GM19023 (cell line): Measurements from ENCODE around the gene C11orf54.
A peak's percentile ranks its signal among the peaks of the same experiment; 100 is the strongest.

Experiments used
- ATAC-seq: cut with Tn5 transposase; IDR thresholded peaks from one replicate; pipeline ENCODE4 v1.9.1; 2021; ENCODE audit warnings: mild to moderate bottlenecking, moderate library complexity; ENCODE audit not compliant: unreplicated experiment

Gene C11orf54

DNA sequence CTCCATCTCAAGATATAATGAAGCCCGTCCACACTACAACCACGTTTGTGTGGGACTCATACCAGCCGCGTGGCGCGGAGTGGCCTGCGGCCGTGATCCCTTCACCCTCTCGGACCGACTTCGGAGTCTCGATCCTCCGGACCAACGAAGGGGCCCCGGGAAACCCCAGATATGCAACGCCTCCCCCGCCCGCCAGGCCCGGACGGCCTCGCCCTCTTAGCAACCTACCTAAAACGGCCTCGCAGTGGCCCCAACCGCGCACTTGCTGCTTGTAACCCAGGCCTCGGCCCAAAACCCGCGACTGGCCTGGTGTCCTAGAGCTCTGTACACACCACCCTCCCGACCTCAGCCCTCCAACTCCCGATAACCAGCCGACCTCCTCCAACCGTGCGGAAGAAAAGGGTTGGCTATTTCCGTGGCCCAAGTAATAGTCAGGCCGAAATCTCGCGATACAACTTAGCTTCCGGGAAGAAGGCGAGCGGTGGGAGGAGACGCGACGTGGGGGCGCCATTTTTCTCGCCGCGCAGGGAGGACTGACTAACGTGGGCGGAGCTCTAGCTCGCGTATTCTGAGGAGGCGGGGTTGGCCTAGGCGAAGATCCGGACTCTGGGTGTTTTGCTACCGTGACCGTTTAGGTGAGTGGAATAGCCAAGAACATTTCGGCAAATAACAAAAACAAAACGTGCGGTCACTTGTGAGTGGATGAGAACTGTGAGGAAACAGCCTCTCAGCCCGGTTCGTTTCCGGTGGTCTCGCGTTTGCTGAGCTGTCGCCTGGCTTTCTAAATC lies at the start of gene C11orf54, which contains the start of gene TAF1D:
Gene C11orf54 (plus strand): TSS at position 579 of the 788 bp plus-strand sequence. CDS start 5,722 bp downstream, outside the sequence.
Gene TAF1D (minus strand): TSS at position 402 of the 788 bp plus-strand sequence. CDS start 2,191 bp downstream, outside the sequence.
- ATAC-seq: peak; percentile 83

DNA sequence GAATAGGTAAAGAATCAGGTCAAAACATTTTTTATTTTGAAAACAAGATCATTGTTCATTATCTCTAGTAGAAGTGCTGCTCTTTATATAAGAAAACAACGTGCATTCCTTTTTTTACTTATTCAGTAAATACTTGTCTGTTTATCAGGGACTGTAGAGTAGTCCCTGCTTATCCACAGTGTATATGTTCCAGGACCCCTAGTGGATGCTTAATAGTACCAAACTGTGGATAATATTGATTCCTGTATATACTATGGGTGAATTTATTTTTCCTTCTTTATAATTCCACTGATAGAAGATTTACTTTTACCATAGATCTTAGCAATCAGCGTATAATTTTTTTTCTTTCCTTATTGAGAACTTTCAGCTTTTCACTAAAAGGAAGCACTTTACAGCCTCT lies 47.4 kb upstream of the C11orf54 start:
- ATAC-seq: no peak

DNA sequence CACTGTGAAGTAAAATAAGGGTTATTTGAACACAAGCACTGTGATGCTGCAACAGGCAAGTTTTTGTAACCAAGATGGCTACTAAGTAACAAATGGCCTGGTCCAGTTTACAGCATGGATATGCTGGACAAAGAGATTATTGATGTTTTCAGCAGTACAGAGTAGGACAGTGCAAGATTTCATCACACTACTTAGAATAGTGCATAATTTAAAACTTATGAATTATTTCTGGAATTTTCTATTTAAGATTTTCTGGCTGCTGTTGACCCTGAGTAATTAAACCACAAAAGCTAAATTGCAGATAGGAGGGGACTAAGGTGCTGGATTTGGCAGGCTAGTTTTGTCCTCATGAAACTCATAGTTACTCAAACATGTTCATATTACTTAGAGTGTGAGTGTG lies 46.9 kb upstream of the C11orf54 start:
- no peak for ATAC-seq

DNA sequence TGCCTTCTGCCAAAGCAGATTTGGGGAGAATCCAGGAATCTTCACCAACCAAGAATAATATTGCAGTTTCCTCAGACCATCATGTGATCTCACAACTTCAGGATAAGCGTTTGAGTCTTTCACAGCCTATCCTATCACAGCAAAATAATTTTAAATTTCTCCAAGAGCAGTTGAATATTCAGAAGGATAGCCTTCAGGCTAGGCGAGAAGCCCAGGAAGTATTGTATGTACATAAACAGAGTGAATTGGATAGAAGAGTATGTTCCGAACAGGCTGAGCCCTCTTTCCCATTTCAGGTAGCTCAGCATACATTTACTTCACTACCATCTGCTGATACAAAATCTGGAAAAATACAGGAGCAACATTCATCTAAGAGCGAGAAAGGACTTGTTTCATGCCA lies 43.9 kb upstream of the C11orf54 start:
- no peak for ATAC-seq

DNA sequence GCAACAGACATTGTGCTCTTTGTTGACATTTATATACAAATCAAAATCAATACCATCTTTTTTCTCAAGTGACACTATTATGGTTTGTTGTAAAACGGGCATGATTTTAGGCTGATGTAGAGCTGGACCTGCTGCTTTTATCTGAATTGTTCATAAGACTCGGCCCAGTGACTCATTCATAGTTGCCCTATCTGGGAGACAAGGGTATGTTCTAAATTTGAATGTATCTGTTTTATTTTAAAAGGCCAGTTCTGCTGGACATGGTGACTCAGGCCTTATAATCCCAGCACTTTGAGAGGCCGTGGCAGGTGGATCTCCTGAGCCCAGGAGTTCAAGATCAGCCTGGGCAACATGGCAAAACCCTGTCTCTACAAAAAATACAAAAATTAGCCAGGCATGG lies 40.6 kb upstream of the C11orf54 start:
- no peak for ATAC-seq

DNA sequence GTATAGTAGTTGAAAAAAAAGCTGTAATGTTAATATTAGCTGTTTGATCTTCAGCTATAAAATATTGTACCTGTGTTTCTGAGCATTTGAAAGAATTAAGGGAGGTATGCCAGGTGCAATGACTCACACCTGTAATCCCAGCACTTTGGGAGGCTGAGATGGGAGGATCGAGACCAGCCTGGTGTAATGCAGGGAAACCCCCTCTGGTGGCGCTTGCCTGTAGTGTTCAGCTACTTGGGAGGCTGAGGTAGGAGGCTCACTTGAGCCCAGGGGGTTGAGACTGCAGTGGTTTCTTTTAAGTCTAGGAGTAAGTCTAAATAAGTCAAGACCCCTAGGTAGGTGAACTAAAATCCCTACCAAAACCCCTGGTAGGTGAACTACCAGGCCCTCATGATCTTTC lies 37.2 kb upstream of the C11orf54 start:
- ATAC-seq: no peak

DNA sequence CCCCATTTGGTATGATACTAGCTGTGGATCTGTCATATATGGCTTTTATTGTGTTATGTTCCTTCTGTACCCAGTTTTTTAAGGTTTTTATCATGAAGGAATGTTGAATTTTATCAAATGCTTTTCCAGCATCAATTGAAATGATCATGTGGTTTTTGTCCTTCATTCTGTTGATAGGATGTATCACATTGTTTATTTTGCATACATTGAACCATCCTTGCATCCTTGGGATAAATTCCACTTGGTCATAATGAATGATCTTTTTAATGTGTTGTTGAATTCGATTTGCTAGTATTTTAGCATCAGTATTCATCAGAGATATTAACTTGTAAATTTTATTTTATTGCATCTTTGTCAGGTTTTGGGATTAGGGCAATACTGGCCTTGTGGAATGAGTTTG lies 31.2 kb upstream of the C11orf54 start:
- ATAC-seq: no peak

DNA sequence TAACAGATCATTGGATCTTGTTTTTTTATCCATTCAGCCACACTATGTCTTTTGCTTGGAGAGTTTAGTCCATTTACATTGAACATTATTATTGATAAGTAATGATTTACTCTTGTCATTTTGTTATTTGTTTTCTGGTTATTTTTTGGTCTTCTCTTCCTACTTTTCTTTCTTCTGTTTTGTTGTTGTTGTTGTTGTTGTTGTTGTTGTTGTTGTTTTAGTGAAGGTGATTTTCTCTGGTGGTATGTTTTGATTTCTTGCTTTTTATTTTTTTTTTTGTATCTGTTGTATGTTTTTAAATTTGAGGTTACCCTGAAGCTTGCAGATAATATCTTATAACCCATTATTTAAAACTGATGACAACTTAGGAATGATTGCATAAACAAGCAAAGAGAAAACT lies 28.8 kb upstream of the C11orf54 start:
- no peak for ATAC-seq

DNA sequence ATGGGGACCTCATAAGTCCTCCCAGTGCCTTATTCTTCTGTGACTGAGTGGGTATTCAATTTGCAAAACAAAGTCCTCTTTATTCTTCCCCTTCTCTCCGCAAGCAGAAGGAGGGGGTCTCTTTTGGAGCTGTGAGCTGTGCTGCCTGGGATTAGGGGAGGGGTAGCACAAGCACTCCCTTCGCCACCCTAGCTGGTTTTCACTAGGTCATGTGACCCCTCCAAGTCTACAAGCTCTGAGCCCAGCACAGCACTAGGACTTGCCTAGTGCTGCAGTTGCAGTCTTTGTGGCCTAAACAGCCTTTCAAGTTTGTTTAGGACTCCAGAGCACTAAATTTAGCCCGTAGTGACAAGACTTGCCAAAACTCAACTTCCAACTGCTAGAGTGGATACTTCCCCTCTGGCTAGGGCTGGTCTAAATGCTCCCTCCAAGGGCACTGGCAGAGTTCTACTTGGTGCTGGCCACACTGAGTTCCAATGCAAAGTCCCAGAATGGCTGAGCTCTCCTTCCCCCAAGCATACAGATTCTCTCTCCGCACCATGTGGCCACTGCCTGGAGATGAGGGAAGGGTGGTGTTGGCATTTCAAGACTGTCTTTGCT lies 25.6 kb upstream of the C11orf54 start:
- ATAC-seq: no peak

DNA sequence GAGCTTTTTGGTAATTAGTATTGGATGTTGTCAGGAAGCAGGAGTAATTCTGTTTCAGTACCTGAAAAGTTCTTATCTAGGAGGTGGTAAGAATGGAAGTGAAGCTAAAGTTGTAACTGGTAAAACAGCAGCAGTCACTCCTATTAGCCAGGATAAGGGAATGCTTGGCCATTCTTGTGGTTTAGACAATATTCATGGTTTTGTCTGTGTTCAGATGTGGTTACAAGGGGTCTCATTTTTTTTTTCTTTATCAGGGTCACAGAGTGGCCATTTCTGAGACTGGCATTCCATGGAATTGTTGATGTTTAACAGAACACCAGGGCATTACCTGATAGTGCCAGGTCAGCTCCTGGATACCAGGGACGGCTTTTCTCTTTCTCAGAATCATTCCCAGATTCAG lies 24.0 kb upstream of the C11orf54 start:
- ATAC-seq: no peak

DNA sequence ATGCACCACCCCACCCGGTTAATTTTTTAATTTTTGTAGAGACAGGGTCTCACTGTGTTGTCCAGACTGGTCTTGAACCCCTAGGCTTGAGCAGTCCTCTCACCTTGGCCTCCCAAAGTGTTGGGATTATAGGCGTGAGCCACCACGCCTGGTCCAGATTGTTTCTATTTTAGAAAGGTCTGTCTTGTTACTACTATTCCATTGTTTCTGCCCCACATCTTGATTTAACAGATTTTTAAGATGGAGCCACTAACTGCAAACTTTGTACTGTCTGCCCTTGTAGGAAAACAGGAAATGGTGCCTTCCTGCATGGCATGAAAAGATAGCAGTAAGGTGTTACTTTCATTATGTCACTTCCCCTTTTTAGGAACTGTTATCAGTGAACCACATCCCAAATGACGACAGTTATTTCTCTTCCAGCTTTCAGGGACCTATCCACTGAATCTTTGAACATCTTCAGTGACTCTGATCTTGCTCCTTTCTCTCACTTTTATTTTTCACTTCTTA lies 23.4 kb upstream of the C11orf54 start:
- ATAC-seq: peak; percentile 72

DNA sequence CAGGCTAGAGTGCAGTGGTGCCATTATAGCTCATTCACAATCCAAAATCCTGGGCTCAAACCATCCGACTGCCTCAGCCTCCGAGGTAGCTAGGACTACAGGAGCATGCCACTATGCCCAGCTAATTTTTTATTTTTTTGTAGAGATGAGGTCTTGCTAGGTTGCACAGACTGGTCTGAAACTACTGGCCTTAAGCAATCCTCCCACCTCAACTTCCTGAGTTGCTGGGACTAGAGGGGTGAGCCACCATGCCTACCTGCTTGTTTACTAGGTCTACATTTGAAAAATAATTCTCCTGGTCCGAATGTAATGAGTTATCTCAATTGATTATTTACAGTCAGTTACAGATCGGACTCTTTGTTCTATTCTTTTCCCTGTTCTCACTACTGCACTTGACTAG lies 22.2 kb upstream of the C11orf54 start:
- ATAC-seq: no peak

DNA sequence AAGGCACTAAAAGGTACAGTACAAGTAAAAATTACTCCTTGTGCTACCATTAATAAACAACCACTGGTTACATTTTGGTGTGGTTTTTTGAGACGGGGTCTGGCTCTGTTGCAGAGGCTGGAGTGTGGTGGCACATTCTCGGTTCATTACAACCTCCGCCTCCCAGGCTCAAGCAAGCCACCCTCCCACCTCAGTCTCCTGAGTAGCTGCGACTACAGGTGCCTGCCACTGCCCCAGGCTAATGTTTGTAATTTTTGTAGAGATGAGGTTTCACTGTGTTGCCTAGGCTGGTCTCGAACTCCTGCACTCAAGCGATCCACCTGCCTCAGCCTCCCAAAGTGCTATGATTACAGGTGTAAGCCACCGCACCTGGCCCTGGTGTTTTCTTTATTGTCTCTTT lies 20.9 kb upstream of the C11orf54 start:
- no peak for ATAC-seq

DNA sequence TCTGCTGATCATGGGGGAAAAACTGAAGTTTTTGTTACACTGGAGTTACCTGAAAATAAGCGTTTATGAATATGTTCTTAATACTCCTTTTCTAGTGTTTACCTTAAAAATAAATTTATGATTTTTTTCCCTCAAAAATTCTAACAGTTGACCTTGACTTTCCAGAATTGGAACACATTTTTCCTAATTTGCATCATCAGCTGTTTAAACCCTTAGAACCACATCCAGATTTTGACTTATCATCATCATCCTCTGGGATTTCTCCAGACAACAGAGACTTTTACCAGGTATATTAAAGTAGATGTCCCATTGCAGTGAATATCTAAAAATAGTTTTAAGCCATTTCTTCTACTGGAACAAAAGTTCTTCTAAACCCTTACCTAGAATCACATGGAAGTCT lies 17.4 kb upstream of the C11orf54 start:
- ATAC-seq: no peak

DNA sequence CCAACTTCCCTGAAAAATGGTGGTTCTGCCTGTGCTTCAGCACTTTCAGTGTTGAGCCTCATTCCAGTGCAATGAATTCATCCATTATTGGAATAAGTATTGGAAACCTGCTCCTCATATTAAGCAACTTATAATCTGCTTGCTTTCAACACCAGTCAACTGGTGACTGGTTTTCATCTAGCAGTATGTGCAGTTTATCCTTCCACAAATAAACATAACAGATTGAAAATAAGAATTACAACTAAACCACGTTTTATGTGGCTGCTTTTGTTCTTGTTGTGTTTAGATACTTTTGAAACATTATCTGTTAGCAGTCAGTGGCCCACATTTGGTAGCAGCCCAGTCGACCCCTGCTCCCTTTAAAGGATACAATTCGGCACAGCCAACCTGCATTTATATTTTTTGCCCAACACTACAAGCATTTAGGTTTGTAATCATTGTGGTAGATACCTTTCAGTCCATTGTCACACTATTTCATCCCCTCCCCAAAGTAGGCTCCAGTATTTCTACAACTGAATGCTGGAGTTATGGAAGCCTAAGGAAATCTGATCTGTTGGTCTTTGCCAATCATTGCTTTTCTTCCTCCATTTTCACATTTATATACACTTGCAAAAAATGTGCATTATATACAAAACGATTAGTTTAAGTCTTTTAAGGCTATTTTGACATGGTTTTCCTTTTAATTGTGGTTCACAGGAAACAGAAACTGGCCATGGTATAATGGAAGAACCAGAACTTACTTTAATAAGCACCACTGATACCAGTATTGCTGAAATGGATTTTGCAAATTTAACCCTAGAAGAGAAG lies 13.3 kb upstream of the C11orf54 start:
- no peak for ATAC-seq

DNA sequence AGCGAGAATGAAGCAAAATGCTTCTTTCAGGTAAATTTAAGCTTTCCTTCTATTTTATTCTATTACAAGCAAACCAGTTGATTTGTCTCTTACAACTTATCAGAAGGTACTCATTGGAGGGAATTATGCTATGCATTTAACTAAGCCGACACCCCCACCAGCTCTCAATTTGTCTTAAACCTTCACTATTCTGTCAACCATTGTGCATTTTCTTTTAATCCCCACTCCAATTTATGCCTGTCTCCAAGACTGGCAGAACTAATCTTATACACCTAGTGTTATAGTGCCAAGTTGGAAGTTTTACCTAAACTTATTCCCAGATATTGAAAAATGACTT lies 12.7 kb upstream of the C11orf54 start:
- no peak for ATAC-seq

DNA sequence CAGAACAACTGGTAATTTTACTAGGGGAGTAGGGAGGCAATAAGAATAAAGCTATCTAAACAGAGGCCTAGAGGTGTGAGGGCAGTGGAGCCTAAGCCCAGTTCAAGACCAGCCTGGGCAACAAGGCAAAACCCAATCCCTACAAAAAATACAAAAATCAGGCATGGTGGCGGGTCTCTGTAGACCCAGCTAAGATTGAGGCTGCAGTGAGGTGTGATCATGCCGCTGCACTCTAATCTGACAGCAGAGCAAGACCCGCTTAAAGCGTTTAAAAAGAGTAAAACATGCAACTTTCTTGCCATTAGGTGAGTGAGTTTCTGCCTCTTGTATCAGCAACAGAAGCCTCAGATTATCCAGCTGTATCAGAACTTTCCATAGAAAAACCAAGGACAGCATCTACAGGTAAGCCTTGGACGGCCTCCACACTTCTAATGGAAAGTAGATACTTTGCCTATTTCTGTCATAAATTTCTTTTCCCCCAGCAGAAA lies 12.3 kb upstream of the C11orf54 start:
- no peak for ATAC-seq

DNA sequence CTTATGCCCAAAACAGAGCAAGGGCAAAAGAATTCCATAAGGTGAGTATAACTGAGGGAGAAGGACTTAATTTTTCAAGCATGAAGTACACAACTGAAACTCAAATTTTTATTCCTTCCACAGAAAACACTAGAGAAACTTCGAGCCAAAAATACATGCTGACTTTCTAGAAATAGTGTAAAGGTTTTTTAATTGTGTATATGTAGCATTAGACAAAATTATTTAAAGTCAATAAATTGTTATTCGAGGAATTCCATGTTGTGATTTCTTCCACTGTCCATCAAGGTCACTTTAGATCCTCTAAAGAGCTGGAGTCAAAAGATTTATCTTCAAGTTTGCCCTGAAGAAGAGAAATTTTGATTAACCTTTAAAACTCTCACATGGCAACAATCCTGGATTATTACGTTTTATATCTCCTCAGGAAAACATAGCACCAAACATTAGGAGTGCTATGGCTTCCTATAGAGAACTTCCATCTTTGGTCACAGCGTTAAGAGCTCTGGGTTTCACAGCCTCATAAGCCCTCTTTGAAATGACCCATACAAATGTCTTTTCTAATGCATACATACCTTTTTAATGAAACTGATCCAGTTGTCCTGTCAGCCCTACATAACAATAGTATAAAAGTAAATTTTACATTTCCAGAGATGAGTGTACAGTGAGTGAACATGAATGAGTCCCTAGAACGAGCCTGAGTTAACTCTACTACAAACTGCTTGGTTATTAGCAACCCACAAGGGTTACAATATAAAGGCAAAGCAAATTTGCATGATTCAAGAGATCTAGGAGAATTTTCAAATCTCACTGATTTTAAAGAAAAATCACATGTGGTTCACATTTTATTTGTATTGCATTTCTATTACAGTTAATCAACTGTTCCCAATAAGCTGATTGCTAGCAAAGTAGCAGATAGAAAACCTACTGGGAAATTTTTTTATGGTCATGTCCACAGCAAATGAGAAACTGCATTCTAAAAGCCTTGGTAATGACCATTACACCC lies 11.1 kb upstream of the C11orf54 start:
- no peak for ATAC-seq

DNA sequence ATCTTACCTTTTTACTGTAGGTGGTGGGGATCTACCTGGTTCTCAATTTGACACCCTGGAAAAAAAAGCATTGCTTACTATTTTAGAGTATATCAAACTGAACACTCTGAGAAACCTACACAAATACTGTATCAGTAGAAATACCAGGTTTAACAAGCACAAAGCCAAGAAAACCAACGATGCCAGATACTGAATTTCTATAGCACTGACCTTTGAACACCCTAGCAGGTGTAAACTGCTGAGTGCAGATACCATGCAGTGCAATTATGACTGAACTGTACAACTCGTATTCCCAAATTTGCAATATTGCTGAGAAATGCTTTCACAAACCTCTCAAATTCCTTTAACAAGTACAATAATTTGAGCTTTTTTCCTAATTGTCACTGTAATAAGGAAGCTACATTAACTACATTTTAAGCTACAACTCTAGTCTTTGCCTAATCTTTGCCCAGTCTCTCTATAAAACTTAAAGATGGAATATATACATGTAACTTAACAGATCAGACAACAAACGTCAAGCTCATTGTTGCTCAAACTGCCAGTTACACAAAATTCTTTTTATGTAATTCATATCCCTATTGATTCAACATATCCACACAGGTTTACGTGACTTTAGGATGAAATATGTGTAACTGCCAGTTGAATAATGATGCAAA lies 9.1 kb upstream of the C11orf54 start:
- ATAC-seq: no peak

DNA sequence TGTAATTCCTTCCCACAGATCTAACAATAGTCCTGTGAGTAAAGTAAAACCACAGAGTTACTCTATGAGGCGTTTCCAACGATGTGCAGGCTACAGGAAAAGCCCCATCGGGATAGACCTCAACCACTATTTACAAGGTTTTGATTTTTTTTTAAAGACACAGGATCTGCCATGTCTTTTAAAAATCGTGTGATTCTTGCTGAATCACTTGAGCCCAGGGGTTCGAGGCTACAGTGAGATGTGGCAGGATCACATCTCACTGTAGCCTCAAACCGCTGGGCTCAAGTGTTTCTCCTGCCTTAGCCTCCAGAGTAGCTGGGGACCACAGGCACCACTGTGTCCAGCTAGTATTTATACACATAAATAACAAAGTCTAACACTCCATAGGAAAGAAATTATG lies 8.0 kb upstream of the C11orf54 start:
- ATAC-seq: no peak
